SK-N-SH treated with all-trans-retinoic acid at 6 μM for 48 hours (cell line): ENCODE results near the gene CRELD1.
A peak's percentile ranks its signal among the peaks of the same experiment; 100 is the strongest.

Source experiments
- ATAC-seq: fragments of 200-7000 bp; cut with Tn5 transposase; 3 replicates; pipeline ENCODE4 v1.9.1; 2020; ENCODE audit warnings: mild to moderate bottlenecking, moderate library complexity
- ARNTL ChIP-seq: fragments of 450-650 bp; formaldehyde crosslinking; IDR thresholded peaks from 2 replicates; pipeline ENCODE4 v1.5.0; 2020; ENCODE audit warnings: low read depth, mild to moderate bottlenecking, moderate library complexity, borderline replicate concordance
- BACH2 ChIP-seq: fragments of 250-450 bp; sonication (Bioruptor Pico); IDR thresholded peaks from 2 replicates; pipeline ENCODE4 v1.9.0; 2021; ENCODE audit warnings: mild to moderate bottlenecking, borderline replicate concordance
- CSDC2 ChIP-seq: fragments of 250-450 bp; sonication (Bioruptor Pico); IDR thresholded peaks from 2 replicates; pipeline ENCODE4 v1.5.0; 2020; ENCODE audit warnings: mild to moderate bottlenecking, moderate library complexity
- ESRRG ChIP-seq: fragments of 250-450 bp; sonication (Bioruptor Pico); IDR thresholded peaks from 2 replicates; pipeline ENCODE4 v1.6.1; 2021; ENCODE audit warnings: mild to moderate bottlenecking
- GLIS3 ChIP-seq: fragments of 250-450 bp; sonication (Bioruptor Pico); IDR thresholded peaks from 2 replicates; pipeline ENCODE4 v1.5.0; 2020; ENCODE audit warnings: mild to moderate bottlenecking, moderate library complexity
- ISL1 ChIP-seq: fragments of 250-450 bp; sonication (Bioruptor Pico); IDR thresholded peaks from 2 replicates; pipeline ENCODE4 v2.1.2; 2022; ENCODE audit warnings: mild to moderate bottlenecking, moderate library complexity
- OSR1 ChIP-seq: fragments of 250-450 bp; sonication (Bioruptor Pico); IDR thresholded peaks from 2 replicates; pipeline ENCODE4 v1.8.0; 2022; ENCODE audit warnings: moderate library complexity, mild to moderate bottlenecking, inconsistent platforms
- PPARA ChIP-seq: fragments of 250-450 bp; sonication (Bioruptor Pico); IDR thresholded peaks from 2 replicates; pipeline ENCODE4 v1.5.0; 2020; ENCODE audit warnings: mild to moderate bottlenecking, borderline replicate concordance
- RARB ChIP-seq: fragments of 250-450 bp; sonication (Bioruptor Pico); IDR thresholded peaks from 2 replicates; pipeline ENCODE4 v1.8.0; 2021; ENCODE audit warnings: mild to moderate bottlenecking, moderate library complexity
- SNAI2 ChIP-seq: fragments of 250-450 bp; sonication (Bioruptor Pico); IDR thresholded peaks from 2 replicates; pipeline ENCODE4 v1.5.0; 2020; ENCODE audit warnings: mild to moderate bottlenecking, moderate library complexity
- TCF4 ChIP-seq: fragments of 250-450 bp; sonication (Bioruptor Pico); IDR thresholded peaks from 2 replicates; pipeline ENCODE4 v1.8.0; 2021; ENCODE audit warnings: mild to moderate bottlenecking, moderate library complexity, borderline replicate concordance
- TOX ChIP-seq: fragments of 250-450 bp; sonication (Bioruptor Pico); IDR thresholded peaks from 2 replicates; pipeline ENCODE4 v1.8.0; 2021; ENCODE audit warnings: mild to moderate bottlenecking, moderate library complexity, borderline replicate concordance
- ZC3H10 ChIP-seq: fragments of 250-450 bp; sonication (Bioruptor Pico); IDR thresholded peaks from 2 replicates; pipeline ENCODE4 v1.5.1; 2021; ENCODE audit warnings: mild to moderate bottlenecking, moderate library complexity
- ZFP3 ChIP-seq: fragments of 250-450 bp; sonication (Bioruptor Pico); IDR thresholded peaks from 2 replicates; pipeline ENCODE4 v1.5.0; 2020; ENCODE audit warnings: mild to moderate bottlenecking, moderate library complexity
- ZFP30 ChIP-seq: fragments of 450-650 bp; formaldehyde crosslinking; IDR thresholded peaks from 2 replicates; pipeline ENCODE4 v1.5.0; 2022; ENCODE audit warnings: mild to moderate bottlenecking, moderate library complexity
- ZNF565 ChIP-seq: fragments of 450-650 bp; formaldehyde crosslinking; conservative IDR thresholded peaks from 2 replicates; pipeline ENCODE4 v1.5.0; 2020; ENCODE audit warnings: low read depth, mild to moderate bottlenecking, moderate library complexity
- ZNF70 ChIP-seq: fragments of 450-650 bp; formaldehyde crosslinking; IDR thresholded peaks from 2 replicates; pipeline ENCODE4 v1.5.0; 2020; ENCODE audit warnings: mild to moderate bottlenecking, moderate library complexity
- ZNF8 ChIP-seq: fragments of 450-650 bp; formaldehyde crosslinking; IDR thresholded peaks from 2 replicates; pipeline ENCODE4 v1.5.0; 2020; ENCODE audit warnings: mild to moderate bottlenecking, moderate library complexity
- TF ChIP-seq, protein P1 (sequence below): fragments of 250-450 bp; sonication (Bioruptor Pico); IDR thresholded peaks from 2 replicates; pipeline ENCODE4 v1.8.0; 2020; ENCODE audit warnings: mild to moderate bottlenecking, moderate library complexity, borderline replicate concordance
- TF ChIP-seq, protein P2 (sequence below): fragments of 250-450 bp; sonication (Bioruptor Pico); IDR thresholded peaks from 2 replicates; pipeline ENCODE4 v1.8.0; 2021; ENCODE audit warnings: low read depth, mild to moderate bottlenecking, moderate library complexity, borderline replicate concordance
- TF ChIP-seq, protein P3 (sequence below): fragments of 250-450 bp; sonication (Bioruptor Pico); IDR thresholded peaks from 2 replicates; pipeline ENCODE4 v1.5.1; 2020; ENCODE audit warnings: low read depth, mild to moderate bottlenecking, moderate library complexity

CRELD1 gene

DNA sequence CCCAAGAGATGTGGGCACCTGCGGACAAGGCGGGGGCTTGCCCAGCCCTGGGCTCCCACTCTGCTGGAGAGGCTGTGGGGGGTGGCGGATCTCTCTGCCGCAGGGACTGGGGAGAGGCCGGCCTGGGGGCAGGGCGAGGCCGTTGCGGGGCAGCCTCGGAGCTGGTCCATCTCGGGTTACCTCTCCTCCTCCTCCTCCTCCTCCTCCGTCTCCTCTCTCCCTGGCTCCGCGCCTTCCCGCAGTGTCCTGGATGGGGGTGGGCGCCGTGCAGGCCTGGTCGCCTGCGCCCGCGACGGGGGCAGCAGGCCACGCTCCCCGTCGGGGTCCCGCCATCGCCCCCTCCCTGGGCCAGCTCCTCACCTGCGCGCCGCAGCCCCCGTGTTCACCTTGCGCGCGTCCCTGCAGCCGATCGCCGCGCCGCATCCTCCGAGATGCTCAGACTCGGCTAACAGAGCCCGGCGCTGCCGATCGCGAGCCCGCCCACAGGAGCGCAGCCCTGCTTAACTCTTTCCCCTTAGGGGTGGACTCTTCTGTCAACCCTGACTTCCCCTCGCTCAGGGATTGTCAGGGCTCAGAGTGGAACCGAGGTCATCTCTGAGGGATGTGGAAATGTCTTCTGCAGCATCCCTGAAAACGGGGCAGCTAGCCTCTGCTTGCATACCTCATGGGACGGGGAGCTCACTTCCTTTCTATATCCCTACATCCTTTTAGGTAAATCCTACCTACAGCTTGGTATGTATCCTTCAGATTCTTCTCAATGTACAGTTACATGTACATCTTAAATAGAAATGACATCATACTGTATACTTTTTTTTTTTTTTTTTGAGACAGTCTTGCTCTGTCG is 18.6 kb downstream of the CRELD1 start, which contains the start of gene PRRT3:
TSS of gene PRRT3 (minus strand) at position 447 of the 844 bp plus-strand sequence. CDS start 2,293 bp downstream, outside the sequence.
- no peak for TF ChIP-seq BACH2 (CRISPR knock-in tag)
- no peak for TF ChIP-seq ZNF70 (CRISPR knock-in tag)
- no peak for TF ChIP-seq GLIS3 (CRISPR knock-in tag)
- TF ChIP-seq ZFP30 (CRISPR knock-in tag): no peak
- TF ChIP-seq ESRRG (CRISPR knock-in tag): no peak
- no peak for TF ChIP-seq OSR1 (CRISPR knock-in tag)
- no peak for TF ChIP-seq ZFP3 (CRISPR knock-in tag)
- TF ChIP-seq RARB (CRISPR knock-in tag): no peak
- no peak for TF ChIP-seq TCF4 (CRISPR knock-in tag)
- TF ChIP-seq ZC3H10 (CRISPR knock-in tag): no peak
- TF ChIP-seq, protein P1, sequence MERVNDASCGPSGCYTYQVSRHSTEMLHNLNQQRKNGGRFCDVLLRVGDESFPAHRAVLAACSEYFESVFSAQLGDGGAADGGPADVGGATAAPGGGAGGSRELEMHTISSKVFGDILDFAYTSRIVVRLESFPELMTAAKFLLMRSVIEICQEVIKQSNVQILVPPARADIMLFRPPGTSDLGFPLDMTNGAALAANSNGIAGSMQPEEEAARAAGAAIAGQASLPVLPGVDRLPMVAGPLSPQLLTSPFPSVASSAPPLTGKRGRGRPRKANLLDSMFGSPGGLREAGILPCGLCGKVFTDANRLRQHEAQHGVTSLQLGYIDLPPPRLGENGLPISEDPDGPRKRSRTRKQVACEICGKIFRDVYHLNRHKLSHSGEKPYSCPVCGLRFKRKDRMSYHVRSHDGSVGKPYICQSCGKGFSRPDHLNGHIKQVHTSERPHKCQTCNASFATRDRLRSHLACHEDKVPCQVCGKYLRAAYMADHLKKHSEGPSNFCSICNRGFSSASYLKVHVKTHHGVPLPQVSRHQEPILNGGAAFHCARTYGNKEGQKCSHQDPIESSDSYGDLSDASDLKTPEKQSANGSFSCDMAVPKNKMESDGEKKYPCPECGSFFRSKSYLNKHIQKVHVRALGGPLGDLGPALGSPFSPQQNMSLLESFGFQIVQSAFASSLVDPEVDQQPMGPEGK (CRISPR knock-in tag): no peak
- TF ChIP-seq ISL1 (CRISPR knock-in tag): no peak
- TF ChIP-seq ZNF565 (CRISPR knock-in tag): no peak
- no peak for TF ChIP-seq ARNTL (CRISPR knock-in tag)
- no peak for TF ChIP-seq CSDC2
- no peak for TF ChIP-seq PPARA (CRISPR knock-in tag)
- TF ChIP-seq, protein P2, sequence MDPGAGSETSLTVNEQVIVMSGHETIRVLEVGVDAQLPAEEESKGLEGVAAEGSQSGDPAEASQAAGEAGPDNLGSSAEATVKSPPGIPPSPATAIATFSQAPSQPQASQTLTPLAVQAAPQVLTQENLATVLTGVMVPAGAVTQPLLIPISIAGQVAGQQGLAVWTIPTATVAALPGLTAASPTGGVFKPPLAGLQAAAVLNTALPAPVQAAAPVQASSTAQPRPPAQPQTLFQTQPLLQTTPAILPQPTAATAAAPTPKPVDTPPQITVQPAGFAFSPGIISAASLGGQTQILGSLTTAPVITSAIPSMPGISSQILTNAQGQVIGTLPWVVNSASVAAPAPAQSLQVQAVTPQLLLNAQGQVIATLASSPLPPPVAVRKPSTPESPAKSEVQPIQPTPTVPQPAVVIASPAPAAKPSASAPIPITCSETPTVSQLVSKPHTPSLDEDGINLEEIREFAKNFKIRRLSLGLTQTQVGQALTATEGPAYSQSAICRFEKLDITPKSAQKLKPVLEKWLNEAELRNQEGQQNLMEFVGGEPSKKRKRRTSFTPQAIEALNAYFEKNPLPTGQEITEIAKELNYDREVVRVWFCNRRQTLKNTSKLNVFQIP (CRISPR knock-in tag): no peak
- no peak for TF ChIP-seq ZNF8 (CRISPR knock-in tag)
- TF ChIP-seq TOX: no peak
- peak; percentile 89 for ATAC-seq

DNA sequence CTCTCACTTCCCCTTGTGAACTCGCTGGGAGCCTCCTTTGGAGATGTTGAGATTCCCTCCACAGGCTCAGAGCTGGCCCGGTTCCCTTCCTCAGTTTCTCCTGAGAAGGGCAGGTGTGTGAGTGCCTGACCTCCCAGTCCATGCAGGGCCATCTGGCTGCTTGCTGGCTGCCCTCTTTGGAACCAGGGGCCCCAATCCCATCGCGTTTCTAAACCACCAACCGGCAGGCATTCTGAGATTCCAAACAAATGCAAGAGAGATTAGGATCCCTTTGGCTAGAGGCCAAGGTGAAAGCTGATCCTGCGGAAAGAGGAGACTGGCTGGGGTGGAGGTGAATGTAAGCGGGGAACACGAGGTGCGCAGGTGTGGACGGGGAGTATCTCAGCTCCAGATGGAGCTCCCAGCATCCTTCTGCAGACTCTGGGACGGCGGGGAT is 21.5 kb downstream of the CRELD1 start:
- ATAC-seq: peak; percentile 5; the same call in 2 of the 3 replicates
- TF ChIP-seq, protein P1 (CRISPR knock-in tag): no peak
- TF ChIP-seq ZFP3 (CRISPR knock-in tag) (no peak), ARNTL (CRISPR knock-in tag) (no peak)

DNA sequence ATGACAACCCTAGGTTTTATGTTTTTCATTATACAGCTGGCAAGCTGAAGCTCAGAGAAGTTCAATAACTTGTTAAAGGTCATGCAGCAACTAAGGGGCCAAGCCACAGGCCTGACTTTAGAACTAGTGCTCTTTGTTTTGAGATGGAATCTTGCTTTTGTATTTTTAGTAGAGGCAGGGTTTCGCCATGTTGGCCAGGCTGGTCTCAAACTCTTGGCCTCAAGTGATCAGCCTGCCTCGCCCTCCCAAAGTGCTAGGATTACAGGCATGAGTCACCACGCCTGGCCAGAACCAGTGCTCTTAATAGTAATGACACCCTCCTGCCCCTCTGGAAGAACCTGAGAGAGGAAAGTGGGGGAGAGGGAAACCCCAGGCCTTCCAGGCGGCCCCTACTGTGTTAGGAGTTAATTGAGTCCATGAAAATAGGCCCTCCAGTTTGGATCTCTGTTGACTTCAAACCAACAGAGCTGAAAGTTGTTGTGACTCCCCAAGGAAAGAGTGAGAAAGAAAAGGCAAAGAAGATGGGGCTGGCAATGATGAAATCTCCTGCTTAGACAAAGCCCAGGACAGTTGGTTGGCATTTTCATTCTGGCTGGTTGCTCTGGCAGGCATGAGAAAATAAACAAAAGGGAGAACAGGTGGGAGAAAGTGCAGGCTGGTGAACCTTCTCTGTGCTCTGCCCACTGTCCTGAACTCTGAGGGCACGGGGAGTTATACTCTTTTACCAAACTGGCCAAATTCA is 22.1 kb downstream of the CRELD1 start:
- TF ChIP-seq GLIS3 (CRISPR knock-in tag) (no peak), ISL1 (CRISPR knock-in tag) (no peak), BACH2 (CRISPR knock-in tag) (no peak), SNAI2 (no peak), RARB (CRISPR knock-in tag) (no peak), ZC3H10 (CRISPR knock-in tag) (no peak), PPARA (CRISPR knock-in tag) (no peak)
- TF ChIP-seq, protein P1 (CRISPR knock-in tag): no peak
- TF ChIP-seq, protein P3, sequence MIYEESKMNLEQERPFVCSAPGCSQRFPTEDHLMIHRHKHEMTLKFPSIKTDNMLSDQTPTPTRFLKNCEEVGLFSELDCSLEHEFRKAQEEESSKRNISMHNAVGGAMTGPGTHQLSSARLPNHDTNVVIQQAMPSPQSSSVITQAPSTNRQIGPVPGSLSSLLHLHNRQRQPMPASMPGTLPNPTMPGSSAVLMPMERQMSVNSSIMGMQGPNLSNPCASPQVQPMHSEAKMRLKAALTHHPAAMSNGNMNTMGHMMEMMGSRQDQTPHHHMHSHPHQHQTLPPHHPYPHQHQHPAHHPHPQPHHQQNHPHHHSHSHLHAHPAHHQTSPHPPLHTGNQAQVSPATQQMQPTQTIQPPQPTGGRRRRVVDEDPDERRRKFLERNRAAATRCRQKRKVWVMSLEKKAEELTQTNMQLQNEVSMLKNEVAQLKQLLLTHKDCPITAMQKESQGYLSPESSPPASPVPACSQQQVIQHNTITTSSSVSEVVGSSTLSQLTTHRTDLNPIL: no peak
- ATAC-seq: no peak
